ENCODE measurements around the gene NAPEPLD.

DNA sequence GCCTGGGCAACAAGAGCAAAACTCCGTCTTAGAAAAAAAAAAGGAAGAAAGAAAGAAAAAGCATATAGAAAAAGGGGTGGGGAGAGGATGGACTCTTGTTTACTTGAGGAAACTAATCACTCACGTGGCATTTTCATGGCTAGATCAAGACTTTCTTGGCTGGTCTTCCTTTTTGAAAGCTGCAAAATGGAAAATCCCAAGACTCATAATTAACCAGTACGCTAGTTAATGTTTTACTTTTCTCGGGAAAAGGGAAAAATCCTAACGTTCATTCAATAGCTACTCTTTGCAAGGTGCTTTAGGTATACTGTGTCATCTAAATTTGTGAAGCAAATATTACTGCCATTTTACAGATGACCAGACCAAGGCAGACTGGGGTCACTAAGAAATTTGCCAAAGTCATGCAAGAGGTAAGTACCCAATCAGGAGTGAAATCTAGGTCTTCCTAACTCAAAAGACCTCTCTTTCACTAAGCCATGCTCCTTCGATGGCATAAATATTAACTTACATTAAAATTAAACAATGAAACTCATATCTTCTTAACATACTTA, 24.4 kb downstream of the NAPEPLD start:
- TF ChIP-seq CTCF (IDR thresholded peaks at IDR 0.05) (no peak), POLR2A (IDR thresholded peaks at IDR 0.05) (no peak)

All from tibial nerve (tissue), 3 donors.